GM12872 (cell line): ENCODE results near the gene CDH16.

Experiments
- CTCF ChIP-seq: IDR thresholded peaks from 3 replicates; pipeline ENCODE4 v1.5.1; 2011; ENCODE audit warnings: low read depth, mild to moderate bottlenecking, low read length, moderate library complexity; ENCODE audit not compliant: insufficient read depth

CDH16 gene

GRCh38 chr16:66958857-66959703 is 40.4 kb upstream of the CDH16 start:
- TF ChIP-seq CTCF: no peak

GRCh38 chr16:66954097-66954659 is 35.5 kb upstream of the CDH16 start:
- peak; percentile 81 for TF ChIP-seq CTCF

GRCh38 chr16:66953462-66954096 is 34.9 kb upstream of the CDH16 start:
- no peak for TF ChIP-seq CTCF

- TF ChIP-seq CTCF: no peak
Measured at GRCh38 chr16:66952430-66953110, 33.9 kb upstream of the CDH16 start.

- TF ChIP-seq CTCF: no peak
Measured at GRCh38 chr16:66950971-66951790, 32.5 kb upstream of the CDH16 start.

- TF ChIP-seq CTCF: no peak
Measured at GRCh38 chr16:66950437-66950836, 31.8 kb upstream of the CDH16 start.
